B cell (primary cell): ENCODE data around the gene IL20RB. TPM values are rescaled to one million over a fixed set of nuclear protein-coding genes. Genes with fewer than 3 reads are reported as not detected.

ENCODE experiments used
- ATAC-seq: fragments of 200-7000 bp; cut with Tn5 transposase; one replicate; pipeline ENCODE4 v1.10.0; 2021; ENCODE audit warnings: low read depth, mild to moderate bottlenecking, moderate number of reproducible peaks, moderate library complexity
- CTCF ChIA-PET: fragments of 350-600 bp; sonication (Branson Sonifier 250); formaldehyde crosslinking; loops from one replicate; lab custom pipeline; 2021; ENCODE audit warnings: antibody characterized with exemption, inconsistent platforms; lab: Charles Lee
- POLR2A ChIA-PET: fragments of 350-600 bp; sonication (Branson Sonifier 250); formaldehyde crosslinking; loops from one replicate; lab custom pipeline; 2021; ENCODE audit warnings: antibody characterized with exemption; lab: Charles Lee
- DNase-seq: peaks from one replicate; pipeline ENCODE4 v3.0.0; 2013
- H2AFZ ChIP-seq: 2 replicates; pipeline ENCODE4 v1.6.1; 2012; ENCODE audit warnings: mild to moderate bottlenecking, low read depth, low read length; ENCODE audit not compliant: insufficient read depth, poor library complexity, severe bottlenecking
- H3K27ac ChIP-seq, 2 donors: 1 replicate in 1 of 2; 2 replicates in 1 of 2; pipeline ENCODE4 v1.5.1; 2012 to 2013; ENCODE audit warnings: low read length in 2 of 2, mild to moderate bottlenecking in 2 of 2, moderate library complexity in 1 of 2
- H3K27me3 ChIP-seq, 4 experiments: fragments of 200-600 bp in 1 of 4; sonication (generic) in 1 of 4; replicated peaks in 1 of 4; 1 replicate in 2 of 4; 2 replicates in 2 of 4; pipeline versions ENCODE4 v1.6.1 to v1.7.0; 2013 to 2016; ENCODE audit warnings: low read length in 3 of 4, mild to moderate bottlenecking in 2 of 4, mixed read lengths in 1 of 4, moderate library complexity in 1 of 4; ENCODE audit not compliant: insufficient read depth in 4 of 4, control insufficient read depth in 3 of 4; ENCODE audit errors: control extremely low read depth in 1 of 4
- H3K36me3 ChIP-seq, 2 experiments: replicated peaks in 1 of 2; 1 replicate in 1 of 2; 2 replicates in 1 of 2; pipeline versions ENCODE4 v1.6.1 to v1.7.1; 2013; ENCODE audit warnings: low read length in 1 of 2; ENCODE audit not compliant: insufficient read depth in 2 of 2, control insufficient read depth in 1 of 2; ENCODE audit errors: control extremely low read depth in 1 of 2, extremely low read depth in 1 of 2
- H3K4me1 ChIP-seq, 2 donors: fragments of 200-600 bp in 1 of 2; sonication (generic) in 1 of 2; 1 replicate in 1 of 2; 2 replicates in 1 of 2; pipeline versions ENCODE4 v1.5.1 to v1.6.1; 2013 to 2017; ENCODE audit warnings: low read length in 2 of 2; ENCODE audit not compliant: control insufficient read depth in 2 of 2, insufficient read depth in 2 of 2
- H3K4me2 ChIP-seq: replicated peaks from 2 replicates; pipeline ENCODE3; 2012; ENCODE audit warnings: mild to moderate bottlenecking, low read depth, low read length; ENCODE audit not compliant: poor library complexity, severe bottlenecking
- H3K4me3 ChIP-seq, 5 experiments: fragments of 200-600 bp in 1 of 5; sonication (generic) in 1 of 5; 1 replicate in 3 of 5; 2 replicates in 2 of 5; pipeline versions ENCODE4 v1.5.1 to v1.7.0; 2011 to 2016; ENCODE audit warnings: low read length in 4 of 5, mild to moderate bottlenecking in 4 of 5, low read depth in 2 of 5, control low read depth in 1 of 5, moderate library complexity in 1 of 5; ENCODE audit not compliant: insufficient read depth in 1 of 5; ENCODE audit errors: control extremely low read depth in 1 of 5, extremely low read depth in 1 of 5
- H3K79me2 ChIP-seq: fragments of 200-600 bp; sonication (generic); one replicate; pipeline ENCODE4 v1.6.0; 2016; ENCODE audit warnings: low read length; ENCODE audit not compliant: control insufficient read depth, insufficient read depth
- H3K9ac ChIP-seq: fragments of 200-600 bp; sonication (generic); 2 replicates; pipeline ENCODE4 v1.6.1; 2017; ENCODE audit warnings: mild to moderate bottlenecking, low read length, moderate library complexity
- H3K9me3 ChIP-seq, 3 donors: one replicate each; pipeline versions ENCODE4 v1.6.1 to v1.7.1; 2013; ENCODE audit warnings: low read length in 2 of 3; ENCODE audit not compliant: control insufficient read depth in 2 of 3, insufficient read depth in 1 of 3; ENCODE audit errors: control extremely low read depth in 1 of 3
- H4K20me1 ChIP-seq: 2 replicates; pipeline ENCODE4 v1.6.0; 2012; ENCODE audit warnings: mild to moderate bottlenecking, low read length; ENCODE audit not compliant: insufficient read depth, control insufficient read depth, poor library complexity, severe bottlenecking
- H3K27ac Mint-ChIP-seq: one replicate; pipeline ENCODE4 v1.8.0; 2021; ENCODE audit warnings: mixed read lengths
- H3K27me3 Mint-ChIP-seq: one replicate; pipeline ENCODE4 v1.8.0; 2021; ENCODE audit warnings: mixed read lengths
- H3K4me1 Mint-ChIP-seq: one replicate; pipeline ENCODE4 v1.8.0; 2021; ENCODE audit warnings: mixed read lengths
- H3K4me3 Mint-ChIP-seq: one replicate; pipeline ENCODE4 v1.8.0; 2021; ENCODE audit warnings: mixed read lengths
- H3K9me3 Mint-ChIP-seq: one replicate; pipeline ENCODE4 v1.8.0; 2022; ENCODE audit warnings: mixed read lengths; ENCODE audit not compliant: insufficient read depth
- CTCF ChIP-seq: fragments of 200-600 bp; IDR thresholded peaks from one replicate; pipeline ENCODE4 v1.8.0; 2022; ENCODE audit warnings: antibody characterized with exemption, mild to moderate bottlenecking
- EZH2 ChIP-seq: IDR thresholded peaks from 2 replicates; pipeline ENCODE4 v1.6.1; 2012; ENCODE audit warnings: borderline replicate concordance, low read depth, mild to moderate bottlenecking, moderate library complexity, low read length; ENCODE audit not compliant: insufficient read depth, poor library complexity, severe bottlenecking
- WGBS: methylation state at CpG from one replicate; pipeline ENCODE4 v1.1.5; 2013; ENCODE audit warnings: missing lambda C conversion rate; ENCODE audit not compliant: insufficient coverage; 5-methylcytosine and 5-hydroxymethylcytosine counted together
- intact Hi-C: fragments of 100-400 bp; cut with micrococcal nuclease; formaldehyde crosslinking; loops from one replicate; pipeline ENCODE4 v1.10.0; 2022
- polyA plus RNA-seq: library from polyadenylated mRNA; depleted of rRNA; stranded (reverse); fragments of >200 nt; gene quantifications from 2 replicates; pipeline ENCODE4 v1.2.3, GENCODE V29; 2012
- total RNA-seq, 2 donors: library from RNA; stranded (reverse); fragments of 120-200 nt in 1 of 2; gene quantifications; 1 replicate in 1 of 2; 2 replicates in 1 of 2; pipeline versions ENCODE4 v1.2.3 to v1.2.4, GENCODE V29; 2013 to 2022

Gene IL20RB
- total and polyA plus RNA-seq, 2 donors (not counting 1 experiment from before 2014, with no cell fraction given): 0.22 to 0.84 TPM

GRCh38 chr3:137010137-137010536 lies 52.4 kb downstream of the IL20RB start:
- TF ChIP-seq CTCF (no peak), EZH2 (no peak)
- Mint-ChIP-seq H3K4me3 (no peak overlapping the region), H3K27ac (no peak overlapping the region), H3K9me3 (no peaks in the 10 kb centered on the region), H3K4me1 (peaks cover 7% of the 10 kb centered on the region), H3K27me3 (no peaks in the 10 kb centered on the region)
- Histone ChIP-seq H3K9ac (no peak overlapping the region), H3K9me3 (no peaks in the 10 kb centered on the region), H3K4me1 (peaks cover 5 to 9% of the 10 kb centered on the region in 2 donors), H3K79me2 (no peaks in the 10 kb centered on the region), H2AFZ (no peak overlapping the region), H3K4me3 (no peak overlapping the region), H3K27me3 (no peaks in the 10 kb centered on the region), H4K20me1 (no peaks in the 10 kb centered on the region), H3K27ac (no peak overlapping the region), H3K36me3 (no peaks in the 10 kb centered on the region), H3K4me2 (no peak overlapping the region)
- no peak for ATAC-seq
- 96% methylated on average over 5 of the region's 6 CpGs for WGBS
- ChIA-PET POLR2A (no interaction called here), CTCF (interaction anchor here (1.2 kb wide), 1 partner anchor 618 kb away, joined by 3 read pairs; no protein-coding TSS in a partner anchor)
- intact Hi-C loops: no loop called here
- DNase-seq: no peak

GRCh38 chr3:137011153-137011552 lies 53.4 kb downstream of the IL20RB start:
- TF ChIP-seq CTCF (no peak), EZH2 (no peak)
- no peaks in the 10 kb centered on the region for H3K27me3 Mint-ChIP-seq
- Histone ChIP-seq H3K9me3 (no peaks in the 10 kb centered on the region), H3K9ac (no peak overlapping the region), H2AFZ (no peak overlapping the region), H3K27me3 (no peaks in the 10 kb centered on the region), H3K4me3 (no peak overlapping the region), H3K4me2 (no peak overlapping the region), H4K20me1 (no peaks in the 10 kb centered on the region), H3K36me3 (no peaks in the 10 kb centered on the region), H3K27ac (no peak overlapping the region), H3K79me2 (no peaks in the 10 kb centered on the region), H3K4me1 (peaks cover 5 to 9% of the 10 kb centered on the region in 2 donors)
- intact Hi-C loops: no loop called here
- peaks cover 7% of the 10 kb centered on the region for H3K4me1 Mint-ChIP-seq
- ATAC-seq (no peak), DNase-seq (no peak)
- H3K27ac Mint-ChIP-seq: no peak overlapping the region
- ChIA-PET CTCF (interaction anchor here (1.8 to 6.5 kb wide), 2 partner anchors 258 to 620 kb away, joined by 7 to 131 read pairs; partner anchors contain the start of gene STAG1), POLR2A (no interaction called here)
- WGBS: 80% methylated on average over 4 of the region's 4 CpGs
- no peaks in the 10 kb centered on the region for H3K9me3 Mint-ChIP-seq
- H3K4me3 Mint-ChIP-seq: no peak overlapping the region
